GM13977 (cell line): ENCODE data around the gene RCOR2.
A peak's percentile ranks its signal among the peaks of the same experiment; 100 is the strongest.
"Not testable (repeated sequence)": the region's sequence is repeated elsewhere in the genome, so short reads cannot be mapped to it uniquely, and the experiment has no call there.

Source experiments
- DNase-seq: peaks from one replicate; pipeline ENCODE4 v3.0.0; 2012; ENCODE audit warnings: low spot score
- in situ Hi-C: fragments of 300-500 bp; cut with MboI; formaldehyde crosslinking; loops from one replicate; pipeline ENCODE4 v1.12.0; 2022; ENCODE audit warnings: low sequenced_read_pairs, low pct_unique_long_range_greater_than_20kb, mixed read lengths, inconsistent platforms; ENCODE audit not compliant: unreplicated experiment
- TF ChIP-seq, protein P1 (sequence below): IDR thresholded peaks from 2 replicates; pipeline ENCODE4 v1.5.1; 2012; ENCODE audit warnings: mild to moderate bottlenecking, control low read depth; ENCODE audit not compliant: insufficient read depth; ENCODE audit errors: extremely low read depth, missing control alignments

Gene RCOR2

DNA sequence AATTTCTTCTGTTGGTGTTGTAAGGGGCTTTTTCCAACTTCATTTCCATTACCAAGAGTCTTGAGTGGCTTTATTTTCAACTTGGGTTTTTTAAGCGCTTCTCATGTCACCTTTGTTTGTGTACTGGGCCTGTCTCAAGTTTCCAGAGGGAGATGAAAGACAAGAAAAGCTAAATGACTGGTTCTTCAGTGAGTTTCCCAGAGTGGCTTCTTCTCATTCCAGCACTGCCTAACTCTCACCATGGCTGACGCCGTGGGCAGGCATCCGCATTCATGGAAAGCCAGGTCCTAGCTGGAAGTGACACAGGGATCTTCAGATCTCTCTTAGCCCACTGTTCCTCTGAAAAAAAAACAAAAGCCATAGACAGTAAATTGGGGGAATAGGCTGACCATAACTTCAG is 49.5 kb downstream of the RCOR2 start:
- DNase-seq: no peak
- TF ChIP-seq, protein P1, sequence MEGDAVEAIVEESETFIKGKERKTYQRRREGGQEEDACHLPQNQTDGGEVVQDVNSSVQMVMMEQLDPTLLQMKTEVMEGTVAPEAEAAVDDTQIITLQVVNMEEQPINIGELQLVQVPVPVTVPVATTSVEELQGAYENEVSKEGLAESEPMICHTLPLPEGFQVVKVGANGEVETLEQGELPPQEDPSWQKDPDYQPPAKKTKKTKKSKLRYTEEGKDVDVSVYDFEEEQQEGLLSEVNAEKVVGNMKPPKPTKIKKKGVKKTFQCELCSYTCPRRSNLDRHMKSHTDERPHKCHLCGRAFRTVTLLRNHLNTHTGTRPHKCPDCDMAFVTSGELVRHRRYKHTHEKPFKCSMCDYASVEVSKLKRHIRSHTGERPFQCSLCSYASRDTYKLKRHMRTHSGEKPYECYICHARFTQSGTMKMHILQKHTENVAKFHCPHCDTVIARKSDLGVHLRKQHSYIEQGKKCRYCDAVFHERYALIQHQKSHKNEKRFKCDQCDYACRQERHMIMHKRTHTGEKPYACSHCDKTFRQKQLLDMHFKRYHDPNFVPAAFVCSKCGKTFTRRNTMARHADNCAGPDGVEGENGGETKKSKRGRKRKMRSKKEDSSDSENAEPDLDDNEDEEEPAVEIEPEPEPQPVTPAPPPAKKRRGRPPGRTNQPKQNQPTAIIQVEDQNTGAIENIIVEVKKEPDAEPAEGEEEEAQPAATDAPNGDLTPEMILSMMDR: no peak
- in situ Hi-C loops: no loop called here

DNA sequence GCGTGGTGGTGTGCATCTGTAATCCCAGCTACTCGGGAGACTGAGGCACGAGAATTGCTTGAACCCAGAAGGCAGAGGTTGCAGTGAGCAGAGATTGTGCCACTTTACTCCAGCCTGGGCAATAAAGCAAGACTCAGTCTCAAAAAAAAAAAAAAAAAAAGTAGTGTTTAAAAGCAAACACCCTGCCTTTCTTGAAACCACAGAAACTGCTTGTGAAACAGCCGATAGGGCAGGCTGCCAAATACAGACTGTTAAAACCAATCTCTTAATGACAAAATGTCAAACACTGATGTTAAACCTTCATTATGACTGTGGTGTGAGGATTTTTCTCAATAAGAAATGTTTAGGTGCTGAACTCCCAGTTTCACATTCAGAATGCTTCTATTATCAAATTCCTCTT is 50.8 kb downstream of the RCOR2 start:
- TF ChIP-seq, protein P1: no peak
- DNase-seq: peak; percentile 84
- in situ Hi-C loops: no loop called here

DNA sequence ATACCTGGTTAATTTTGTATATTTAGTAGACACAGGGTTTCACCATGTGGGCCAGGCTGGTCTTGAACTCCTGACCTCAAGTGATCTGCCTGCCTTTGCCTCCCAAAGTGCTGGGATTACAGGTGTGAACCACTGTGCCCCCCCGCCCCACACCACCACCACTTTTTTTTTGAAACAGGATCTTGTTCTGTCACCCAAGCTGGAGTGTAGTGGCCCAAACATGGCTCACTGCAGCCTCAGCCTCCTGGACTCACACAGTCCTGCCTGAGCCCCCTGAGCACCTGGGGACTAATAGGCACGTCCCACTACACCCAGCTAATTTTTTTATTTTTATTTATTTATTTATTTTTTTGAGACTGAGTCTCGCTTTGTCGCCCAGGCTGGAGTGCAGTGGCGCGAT is 53.3 kb downstream of the RCOR2 start:
- in situ Hi-C loops, DNase-seq: not testable (repeated sequence)

DNA sequence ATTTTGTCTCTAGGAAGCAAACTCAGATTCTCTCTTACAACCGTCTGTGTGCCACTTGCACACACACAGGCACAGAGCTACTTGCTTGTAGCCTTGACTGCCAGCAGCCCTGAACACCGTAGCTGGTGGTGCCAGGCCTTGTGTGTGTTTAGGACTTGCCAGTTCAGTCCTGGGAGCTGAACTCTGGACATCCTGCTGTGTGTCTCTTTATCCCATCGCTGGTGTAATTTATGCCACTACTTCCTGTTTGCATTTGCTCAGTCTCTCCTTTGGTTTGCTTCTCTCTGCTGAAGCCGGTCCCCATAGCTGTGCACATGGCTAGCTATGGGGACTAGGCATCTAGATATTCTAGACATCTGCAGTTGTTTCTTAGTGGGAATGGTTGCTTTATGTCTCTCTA is 54.0 kb downstream of the RCOR2 start:
- TF ChIP-seq, protein P1: no peak
- no peak for DNase-seq
- in situ Hi-C loops: no loop called here
